ENCODE data around the gene SHISA5.

Gene SHISA5

DNA sequence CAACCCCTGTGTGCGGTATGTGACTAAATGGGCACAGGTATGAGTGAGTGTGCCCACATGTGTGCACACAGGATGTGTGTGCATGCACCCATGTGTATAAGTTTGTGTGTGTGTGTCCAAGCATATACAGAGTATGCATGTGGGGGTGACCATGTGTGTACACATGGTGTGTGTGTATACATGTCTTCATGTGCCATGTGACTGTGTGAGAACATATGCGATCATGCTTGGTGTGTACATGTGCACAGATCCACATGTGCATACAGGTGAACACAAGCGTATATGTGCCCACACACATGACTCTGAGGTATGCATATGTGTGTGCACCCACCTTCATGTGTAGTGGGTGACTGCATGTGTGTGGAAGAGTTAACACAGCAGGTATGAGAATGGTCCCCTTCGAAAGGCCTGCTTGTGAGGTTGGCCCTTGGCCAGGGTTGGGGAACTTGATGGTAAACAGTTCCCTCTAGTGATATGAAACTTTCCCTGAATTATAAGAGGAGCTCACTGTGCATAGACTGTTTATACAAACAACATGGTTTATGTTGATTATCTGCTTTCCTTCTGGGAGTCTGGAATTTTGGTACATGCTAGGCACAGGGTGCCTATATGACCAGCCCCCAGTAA is 42.3 kb upstream of the SHISA5 start:
- H3K4me3 ChIP-seq (ENCODE audit: low read depth, low read length) = no peak overlapping the region
- TF ChIP-seq, protein P1, sequence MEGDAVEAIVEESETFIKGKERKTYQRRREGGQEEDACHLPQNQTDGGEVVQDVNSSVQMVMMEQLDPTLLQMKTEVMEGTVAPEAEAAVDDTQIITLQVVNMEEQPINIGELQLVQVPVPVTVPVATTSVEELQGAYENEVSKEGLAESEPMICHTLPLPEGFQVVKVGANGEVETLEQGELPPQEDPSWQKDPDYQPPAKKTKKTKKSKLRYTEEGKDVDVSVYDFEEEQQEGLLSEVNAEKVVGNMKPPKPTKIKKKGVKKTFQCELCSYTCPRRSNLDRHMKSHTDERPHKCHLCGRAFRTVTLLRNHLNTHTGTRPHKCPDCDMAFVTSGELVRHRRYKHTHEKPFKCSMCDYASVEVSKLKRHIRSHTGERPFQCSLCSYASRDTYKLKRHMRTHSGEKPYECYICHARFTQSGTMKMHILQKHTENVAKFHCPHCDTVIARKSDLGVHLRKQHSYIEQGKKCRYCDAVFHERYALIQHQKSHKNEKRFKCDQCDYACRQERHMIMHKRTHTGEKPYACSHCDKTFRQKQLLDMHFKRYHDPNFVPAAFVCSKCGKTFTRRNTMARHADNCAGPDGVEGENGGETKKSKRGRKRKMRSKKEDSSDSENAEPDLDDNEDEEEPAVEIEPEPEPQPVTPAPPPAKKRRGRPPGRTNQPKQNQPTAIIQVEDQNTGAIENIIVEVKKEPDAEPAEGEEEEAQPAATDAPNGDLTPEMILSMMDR (IDR thresholded peaks at IDR 0.05; ENCODE audit: insufficient read depth, low read depth, low read length, missing control alignments) = no peak
- DNase-seq (ENCODE audit: low read depth) = no peak

DNA sequence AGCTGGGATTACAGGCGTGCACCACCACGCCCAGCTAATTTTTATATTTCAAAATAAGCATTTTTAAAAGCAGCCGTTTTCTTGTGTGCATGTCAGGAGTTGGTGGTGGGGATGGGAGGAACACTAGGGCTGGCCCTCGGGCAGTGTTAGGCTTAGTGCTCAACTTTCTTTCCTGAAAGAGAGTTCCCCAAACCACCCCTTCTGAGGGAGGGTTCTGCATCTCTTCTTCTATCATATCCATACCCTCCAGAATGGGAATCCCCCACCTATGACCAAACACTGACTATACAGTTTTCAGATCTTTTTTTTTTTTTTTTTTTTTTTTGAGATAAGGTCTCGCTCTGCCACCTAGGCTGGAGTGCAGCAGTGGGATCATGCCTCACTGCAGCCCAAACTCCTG is 40.2 kb upstream of the SHISA5 start:
- TF ChIP-seq, protein P1 (IDR thresholded peaks at IDR 0.05; ENCODE audit: insufficient read depth, low read depth, low read length, missing control alignments) = no peak
- no peak overlapping the region for H3K4me3 ChIP-seq (ENCODE audit: low read depth, low read length)
- no peak for DNase-seq (ENCODE audit: low read depth)

DNA sequence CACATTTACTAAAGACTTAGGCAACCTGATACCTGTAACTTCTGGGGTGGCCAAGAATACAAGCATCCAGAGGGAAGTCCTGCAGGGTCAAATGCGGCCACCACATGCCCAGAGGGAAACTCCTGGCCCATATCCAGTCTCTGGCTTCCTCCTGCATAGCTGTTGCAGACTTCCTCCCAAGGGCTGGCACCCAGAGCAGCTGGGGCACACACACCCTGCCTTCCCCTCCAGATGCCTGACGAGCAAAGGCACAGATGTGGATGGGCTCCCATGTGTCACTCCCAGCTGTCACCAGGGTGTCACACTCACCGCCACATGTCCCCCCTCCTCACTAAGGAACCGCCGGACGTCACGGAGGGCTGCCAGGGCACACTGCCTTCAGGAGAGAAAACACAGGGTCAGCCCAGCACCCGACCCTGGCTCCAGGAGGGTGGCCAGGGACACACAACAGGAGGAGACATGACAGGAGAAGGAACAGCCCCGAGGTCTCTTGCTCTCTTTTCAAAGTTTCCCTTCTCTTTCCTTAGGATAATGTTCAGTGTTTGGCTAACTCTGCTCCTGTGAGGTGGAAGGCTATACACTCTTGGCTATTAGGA is 39.4 kb upstream of the SHISA5 start:
- no peak for DNase-seq (ENCODE audit: low read depth)
- no peak overlapping the region for H3K4me3 ChIP-seq (ENCODE audit: low read depth, low read length)
- TF ChIP-seq, protein P1 (IDR thresholded peaks at IDR 0.05; ENCODE audit: insufficient read depth, low read depth, low read length, missing control alignments) = no peak

DNA sequence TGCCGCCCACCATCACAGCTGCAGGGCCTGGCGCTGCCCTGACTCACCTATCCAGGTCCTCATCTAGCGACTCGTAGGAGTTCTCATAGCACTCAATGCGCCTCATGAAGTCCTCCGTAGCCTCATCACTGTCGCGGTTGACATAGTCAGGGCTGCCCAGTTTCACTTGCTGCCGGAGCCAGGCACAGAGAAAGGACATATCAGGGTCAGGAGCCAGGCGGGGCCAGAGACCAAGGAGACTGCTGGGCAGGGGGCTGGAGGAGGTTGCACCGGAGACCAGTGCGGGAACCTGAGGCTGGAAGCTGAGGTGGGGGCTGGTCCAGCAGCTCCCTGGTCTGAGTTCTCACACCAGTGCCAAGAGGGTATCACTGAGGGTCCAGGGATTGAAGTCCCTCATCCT is 34.5 kb upstream of the SHISA5 start:
- no peak overlapping the region for H3K4me3 ChIP-seq (ENCODE audit: low read depth, low read length)
- TF ChIP-seq, protein P1 (IDR thresholded peaks at IDR 0.05; ENCODE audit: insufficient read depth, low read depth, low read length, missing control alignments) = no peak
- no peak for DNase-seq (ENCODE audit: low read depth)

DNA sequence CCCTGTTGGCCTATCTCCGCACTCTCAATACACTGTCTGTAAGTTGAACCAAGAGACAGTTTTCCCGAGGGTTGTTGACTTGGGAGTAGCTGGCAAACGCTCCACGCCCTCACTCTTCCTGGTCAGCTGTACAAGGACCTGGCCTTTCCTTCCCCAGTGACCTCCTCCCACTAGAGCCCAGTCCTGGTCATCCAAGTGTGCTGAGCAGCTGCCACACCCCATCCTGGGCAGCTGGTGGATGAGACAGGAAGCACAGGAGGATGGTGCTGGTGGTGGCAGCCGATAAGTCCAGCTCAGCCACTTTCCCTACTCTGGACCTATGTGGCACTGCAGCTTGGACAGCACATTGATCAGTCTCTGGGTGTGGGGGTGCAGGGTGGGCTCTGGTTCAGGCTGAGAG is 32.8 kb upstream of the SHISA5 start:
- no peak overlapping the region for H3K4me3 ChIP-seq (ENCODE audit: low read depth, low read length)
- TF ChIP-seq, protein P1 (IDR thresholded peaks at IDR 0.05; ENCODE audit: insufficient read depth, low read depth, low read length, missing control alignments) = no peak
- DNase-seq (ENCODE audit: low read depth) = no peak

DNA sequence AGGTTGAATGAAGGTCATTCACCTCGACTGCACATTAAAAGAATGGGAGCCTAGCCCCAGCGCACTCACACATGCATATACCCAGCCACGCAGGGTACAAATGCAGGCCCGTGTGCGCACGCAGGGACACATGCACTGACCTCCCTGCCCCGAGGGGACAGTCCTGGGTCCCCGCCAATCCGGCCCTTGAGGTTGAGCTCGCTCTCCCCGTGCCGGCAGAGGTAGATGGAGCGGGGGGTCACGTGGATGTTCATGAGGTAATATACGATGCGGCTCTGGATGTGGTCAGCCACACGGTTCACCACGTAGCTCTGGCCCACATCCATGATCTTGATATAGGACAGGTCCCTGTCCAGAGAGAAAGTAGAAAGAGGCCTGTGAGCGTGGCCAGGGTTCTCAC is 32.1 kb upstream of the SHISA5 start:
- TF ChIP-seq, protein P1 (IDR thresholded peaks at IDR 0.05; ENCODE audit: insufficient read depth, low read depth, low read length, missing control alignments) = no peak
- no peak for DNase-seq (ENCODE audit: low read depth)
- no peak overlapping the region for H3K4me3 ChIP-seq (ENCODE audit: low read depth, low read length)

DNA sequence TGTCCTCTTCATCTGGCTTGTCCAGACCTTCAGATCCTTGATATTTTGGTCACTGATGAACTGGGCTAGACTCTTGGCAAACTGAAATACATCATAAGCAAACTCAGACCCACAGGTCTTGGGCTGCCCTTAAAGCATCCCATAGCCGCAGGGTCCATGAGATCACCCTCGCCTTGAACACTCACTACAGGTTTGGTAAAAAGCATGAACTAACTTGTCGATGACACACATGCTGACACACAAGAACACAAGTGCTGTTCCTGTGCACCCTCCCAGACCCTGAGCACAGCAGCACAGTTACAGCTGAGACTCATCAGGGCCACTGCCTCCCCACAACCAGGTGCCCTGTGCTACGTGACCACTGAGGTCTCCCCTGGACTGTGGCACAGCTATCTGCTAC is 31.6 kb upstream of the SHISA5 start:
- TF ChIP-seq, protein P1 (IDR thresholded peaks at IDR 0.05; ENCODE audit: insufficient read depth, low read depth, low read length, missing control alignments) = no peak
- no peak for DNase-seq (ENCODE audit: low read depth)

More for the DNA sequence above, 31.6 kb upstream of the SHISA5 start:
- H3K4me3 ChIP-seq (ENCODE audit: low read depth, low read length) = no peak overlapping the region

Data from GM12865 (cell line).